HEK293 (cell line): Measurements from ENCODE around the gene NPDC1.

ENCODE experiments used
- AEBP2 ChIP-seq: fragments of 450-650 bp; formaldehyde crosslinking; IDR thresholded peaks from 2 replicates; pipeline ENCODE4 v1.5.1; 2016; ENCODE audit warnings: missing biosample characterization, missing genetic modification characterization, borderline replicate concordance
- ELK4 ChIP-seq: IDR thresholded peaks from 2 replicates; pipeline ENCODE4 v1.6.1; 2011; ENCODE audit warnings: mild to moderate bottlenecking, low read depth, low read length, borderline replicate concordance
- HOXC10 ChIP-seq: sonication (generic); formaldehyde crosslinking; IDR thresholded peaks from 2 replicates; pipeline ENCODE4 v1.8.1; 2023; ENCODE audit warnings: mild to moderate bottlenecking, missing genetic modification reagents
- IKZF3 ChIP-seq: fragments of 450-650 bp; IDR thresholded peaks from 2 replicates; pipeline ENCODE4 v1.5.0; 2018; ENCODE audit warnings: missing biosample characterization, mild to moderate bottlenecking, missing genetic modification characterization, moderate library complexity
- KLF9 ChIP-seq: fragments of 450-650 bp; formaldehyde crosslinking; IDR thresholded peaks from 2 replicates; pipeline ENCODE4 v1.5.1; 2016; ENCODE audit warnings: missing biosample characterization, missing genetic modification characterization, low read depth
- OSR2 ChIP-seq: fragments of 450-650 bp; formaldehyde crosslinking; IDR thresholded peaks from 2 replicates; pipeline ENCODE4 v1.5.1; 2016; ENCODE audit warnings: missing biosample characterization, missing genetic modification characterization
- OVOL3 ChIP-seq: fragments of 450-650 bp; formaldehyde crosslinking; IDR thresholded peaks from 2 replicates; pipeline ENCODE4 v1.5.1; 2016; ENCODE audit warnings: missing biosample characterization, missing genetic modification characterization
- ZBTB1 ChIP-seq: fragments of 450-650 bp; formaldehyde crosslinking; IDR thresholded peaks from 2 replicates; pipeline ENCODE4 v1.5.1; 2016; ENCODE audit warnings: missing biosample characterization, missing genetic modification characterization
- ZBTB26 ChIP-seq: fragments of 450-650 bp; formaldehyde crosslinking; optimal IDR thresholded peaks from 2 replicates; pipeline ENCODE3; 2016; ENCODE audit warnings: missing biosample characterization, mild to moderate bottlenecking, missing genetic modification characterization
- ZBTB49 ChIP-seq: fragments of 450-650 bp; formaldehyde crosslinking; IDR thresholded peaks from 2 replicates; pipeline ENCODE4 v1.5.1; 2016; ENCODE audit warnings: missing biosample characterization, missing genetic modification characterization, low read depth
- ZBTB6 ChIP-seq: fragments of 450-650 bp; formaldehyde crosslinking; IDR thresholded peaks from 2 replicates; pipeline ENCODE4 v1.5.1; 2017; ENCODE audit warnings: missing biosample characterization, missing genetic modification characterization
- ZBTB7A ChIP-seq: fragments of 450-650 bp; formaldehyde crosslinking; IDR thresholded peaks from 2 replicates; pipeline ENCODE4 v1.5.1; 2016; ENCODE audit warnings: low read depth, missing biosample characterization, missing genetic modification characterization
- ZFP69B ChIP-seq: fragments of 450-650 bp; formaldehyde crosslinking; IDR thresholded peaks from 2 replicates; pipeline ENCODE4 v1.5.1; 2016; ENCODE audit warnings: missing biosample characterization, missing genetic modification characterization
- ZNF239 ChIP-seq: fragments of 450-650 bp; formaldehyde crosslinking; IDR thresholded peaks from 2 replicates; pipeline ENCODE4 v1.5.1; 2016; ENCODE audit warnings: missing biosample characterization, missing genetic modification characterization
- ZNF280D ChIP-seq: fragments of 450-650 bp; formaldehyde crosslinking; IDR thresholded peaks from 2 replicates; pipeline ENCODE4 v1.5.1; 2016; ENCODE audit warnings: missing biosample characterization, missing genetic modification characterization
- ZNF404 ChIP-seq: fragments of 450-650 bp; formaldehyde crosslinking; IDR thresholded peaks from 2 replicates; pipeline ENCODE4 v1.5.1; 2017; ENCODE audit warnings: missing biosample characterization, missing genetic modification characterization
- ZNF513 ChIP-seq: fragments of 450-650 bp; IDR thresholded peaks from 2 replicates; pipeline ENCODE4 v1.5.1; 2018; ENCODE audit warnings: missing biosample characterization, missing genetic modification characterization
- ZNF514 ChIP-seq: fragments of 450-650 bp; formaldehyde crosslinking; IDR thresholded peaks from 2 replicates; pipeline ENCODE4 v1.5.1; 2016; ENCODE audit warnings: missing biosample characterization, missing genetic modification characterization
- ZNF530 ChIP-seq: fragments of 450-650 bp; formaldehyde crosslinking; IDR thresholded peaks from 2 replicates; pipeline ENCODE4 v1.5.1; 2016; ENCODE audit warnings: low read depth, missing biosample characterization, missing genetic modification characterization
- ZNF560 ChIP-seq: fragments of 450-650 bp; formaldehyde crosslinking; IDR thresholded peaks from 2 replicates; pipeline ENCODE4 v1.5.1; 2017; ENCODE audit warnings: missing biosample characterization, missing genetic modification characterization, borderline replicate concordance
- ZNF580 ChIP-seq: fragments of 450-650 bp; formaldehyde crosslinking; IDR thresholded peaks from 2 replicates; pipeline ENCODE4 v1.5.1; 2016; ENCODE audit warnings: missing biosample characterization, missing genetic modification characterization
- ZNF610 ChIP-seq: fragments of 450-650 bp; formaldehyde crosslinking; IDR thresholded peaks from 2 replicates; pipeline ENCODE4 v1.5.1; 2016; ENCODE audit warnings: missing biosample characterization, missing genetic modification characterization, borderline replicate concordance
- ZNF701 ChIP-seq: fragments of 450-650 bp; formaldehyde crosslinking; IDR thresholded peaks from 2 replicates; pipeline ENCODE4 v1.5.1; 2016; ENCODE audit warnings: missing biosample characterization, missing genetic modification characterization
- ZSCAN16 ChIP-seq: fragments of 450-650 bp; formaldehyde crosslinking; IDR thresholded peaks from 2 replicates; pipeline ENCODE4 v1.5.1; 2016; ENCODE audit warnings: missing biosample characterization, missing genetic modification characterization

The NPDC1 gene

GRCh38 chr9:137077010-137077747 is 31.2 kb upstream of the NPDC1 start, which contains the start of gene UAP1L1 (continued):
- no peak for TF ChIP-seq ZBTB49
- TF ChIP-seq ZNF239 (tag by site-specific recombination): no peak
- TF ChIP-seq ZNF404 (tag by site-specific recombination): no peak
- TF ChIP-seq ZNF513 (tag by site-specific recombination): no peak
- no peak for TF ChIP-seq ZFP69B (tag by site-specific recombination)
- TF ChIP-seq ZNF280D (tag by site-specific recombination): no peak
- TF ChIP-seq ZNF514 (tag by site-specific recombination): no peak
- no peak for TF ChIP-seq OSR2 (tag by site-specific recombination)
- TF ChIP-seq OVOL3 (tag by site-specific recombination): no peak
- TF ChIP-seq ZBTB1 (tag by site-specific recombination): no peak
- no peak for TF ChIP-seq ZNF580 (tag by site-specific recombination)
- TF ChIP-seq ZBTB26 (tag by site-specific recombination): peak; percentile 55
- TF ChIP-seq ZNF701 (tag by site-specific recombination): no peak
- peak; percentile 92 for TF ChIP-seq ZBTB6 (tag by site-specific recombination)
- no peak for TF ChIP-seq ZNF610 (tag by site-specific recombination)
- no peak for TF ChIP-seq HOXC10 (CRISPR knock-in tag)
- no peak for TF ChIP-seq ZSCAN16 (tag by site-specific recombination)
- no peak for TF ChIP-seq ZBTB7A (tag by site-specific recombination)
- TF ChIP-seq KLF9 (tag by site-specific recombination): 0 out of 2 replicates have a peak, but pooled peaks have one; percentile 16
- TF ChIP-seq ELK4: no peak
- no peak for TF ChIP-seq ZNF530 (tag by site-specific recombination)
- TF ChIP-seq AEBP2 (tag by site-specific recombination): no peak
- TF ChIP-seq ZNF560 (tag by site-specific recombination): no peak
- TF ChIP-seq IKZF3 (tag by site-specific recombination): no peak
